ENCODE results near the gene COL24A1.
"Not testable (repeated sequence)": the region's sequence is repeated elsewhere in the genome, so short reads cannot be mapped to it uniquely, and the experiment has no call there.

COL24A1 gene

DNA sequence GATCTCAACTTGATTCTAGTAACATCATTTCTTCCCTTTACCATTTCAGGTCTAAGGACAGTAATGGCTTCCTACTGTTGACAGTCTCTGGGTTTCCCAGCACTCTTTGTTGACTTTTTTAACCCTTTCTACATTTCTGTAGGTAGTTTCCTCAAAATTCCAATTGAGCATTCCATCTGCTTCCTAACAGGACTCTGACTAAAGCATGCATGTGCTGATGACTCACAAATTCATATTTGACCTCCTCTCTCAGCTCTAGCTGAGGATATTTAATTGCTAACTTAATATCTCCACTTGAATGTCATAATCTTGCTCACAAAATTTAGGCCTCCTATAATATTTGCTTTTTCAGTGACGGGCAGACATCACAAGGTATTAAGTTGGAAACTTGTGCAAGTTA is 355.1 kb downstream of the COL24A1 start:
- peak; percentile 43 for DNase-seq (ENCODE audit: low read depth)

DNA sequence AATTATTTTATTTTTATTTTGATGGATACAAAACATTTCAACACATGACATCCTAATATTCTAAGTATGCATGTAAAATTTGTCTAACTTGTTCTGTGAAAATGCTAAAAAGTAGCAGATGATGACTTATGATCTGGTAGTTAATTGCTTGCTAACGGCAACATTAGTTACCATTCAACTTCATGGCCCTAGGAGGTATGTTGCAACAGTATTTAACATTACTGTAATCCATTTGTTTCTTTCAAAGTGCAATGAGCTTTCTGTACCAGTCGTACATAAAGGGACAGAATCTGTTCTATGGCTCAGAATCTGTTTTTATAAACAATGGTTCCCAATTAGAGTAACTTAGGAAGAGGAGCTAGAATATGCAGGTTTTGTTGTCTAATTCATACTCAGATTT is 356.8 kb downstream of the COL24A1 start:
- DNase-seq (ENCODE audit: low read depth), result no peak

DNA sequence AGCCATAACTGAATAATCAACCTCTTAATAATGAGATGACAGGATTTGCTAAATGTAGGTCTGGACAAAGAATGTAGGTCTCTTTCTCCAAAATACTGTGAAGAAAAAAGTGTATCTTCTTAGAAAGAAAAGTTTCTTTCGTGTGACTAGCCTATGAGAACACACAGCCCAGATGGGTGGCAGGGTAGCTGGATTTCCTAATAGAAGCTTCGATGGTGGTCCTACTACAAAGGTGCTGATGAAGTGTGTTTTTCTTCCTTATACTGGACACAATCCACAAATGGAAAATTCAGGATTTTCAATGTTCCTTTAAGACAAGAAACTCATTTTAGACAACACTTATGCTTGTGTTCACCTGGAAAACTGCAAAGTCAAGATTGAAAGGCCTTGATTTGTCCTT is 358.2 kb downstream of the COL24A1 start:
- no peak for DNase-seq (ENCODE audit: low read depth)

DNA sequence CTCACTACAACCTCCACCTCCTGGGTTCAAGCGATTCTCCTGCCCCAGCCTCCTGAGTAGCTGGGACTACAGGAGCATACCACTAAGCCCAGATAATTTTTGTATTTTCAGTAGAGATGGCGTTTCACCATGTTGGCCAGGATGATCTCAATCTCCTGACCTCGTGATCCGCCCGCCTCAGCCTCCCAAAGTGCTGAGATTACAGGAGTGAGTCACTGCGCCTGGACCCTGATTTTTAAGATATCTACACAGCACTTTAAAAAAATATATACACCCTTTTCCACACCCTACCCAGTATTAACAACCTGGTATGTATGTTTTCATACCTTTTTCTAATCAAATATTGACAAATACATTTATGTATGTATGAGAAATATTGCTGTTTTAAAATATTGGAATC is 379.6 kb downstream of the COL24A1 start:
- not testable (repeated sequence) for DNase-seq (ENCODE audit: low read depth)

DNA sequence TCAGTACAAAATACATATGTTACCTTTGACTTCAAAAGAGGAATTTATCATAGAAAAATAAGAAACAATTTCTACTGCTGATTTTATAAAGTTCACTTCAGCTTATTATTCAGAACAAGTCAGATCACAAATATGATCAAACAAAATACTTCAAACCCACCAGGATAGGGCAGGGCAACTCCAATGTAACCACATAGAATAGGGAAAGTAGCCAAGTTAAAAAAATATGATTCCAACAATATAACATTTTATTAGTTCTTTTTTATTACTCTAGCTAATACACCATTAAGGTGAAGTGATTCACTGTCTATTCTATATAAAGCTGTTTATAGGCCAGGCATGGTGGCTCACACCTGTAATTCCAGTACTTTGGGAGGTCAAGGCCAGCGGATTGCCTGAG is 393.8 kb downstream of the COL24A1 start:
- no peak for DNase-seq (ENCODE audit: low read depth)

DNA sequence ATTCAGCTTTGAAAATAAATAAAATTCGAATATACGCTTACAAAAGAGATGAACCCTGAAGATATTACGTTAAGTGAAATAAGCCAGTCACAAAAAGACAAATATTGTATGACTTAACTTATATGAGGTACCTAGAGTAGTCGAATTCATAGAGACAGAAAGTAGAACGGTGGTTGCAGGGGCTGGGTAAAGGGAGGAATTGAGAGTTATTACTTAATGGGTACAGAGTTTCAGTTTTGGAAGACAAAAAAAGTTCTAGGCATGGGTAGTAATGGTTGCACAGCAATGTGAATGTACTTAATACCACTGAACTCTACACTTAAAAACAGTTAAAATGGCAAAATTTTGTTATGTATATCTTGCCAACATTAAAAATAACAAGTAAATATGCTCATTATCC is 399.7 kb downstream of the COL24A1 start:
- DNase-seq (ENCODE audit: low read depth), result no peak

DNA sequence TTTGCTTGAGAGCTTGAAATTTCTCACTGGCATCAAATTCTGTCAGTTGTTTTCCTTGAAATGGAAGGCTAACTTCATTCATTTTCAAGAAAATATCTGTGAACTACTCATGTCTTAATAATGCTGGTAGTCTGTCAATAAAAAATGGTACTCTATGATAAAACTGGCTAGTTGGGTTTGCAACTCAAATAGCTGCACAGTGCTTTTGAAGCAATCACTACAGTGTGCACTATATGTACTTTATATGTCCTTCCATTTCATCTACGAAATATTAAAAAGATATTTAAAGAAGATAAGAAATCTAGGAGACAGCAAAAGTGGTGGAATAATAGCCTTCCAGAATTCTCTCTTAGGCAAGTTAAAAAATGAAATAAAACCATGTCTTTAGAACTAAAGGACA is 408.5 kb downstream of the COL24A1 start:
- no peak for DNase-seq (ENCODE audit: low read depth)

DNA sequence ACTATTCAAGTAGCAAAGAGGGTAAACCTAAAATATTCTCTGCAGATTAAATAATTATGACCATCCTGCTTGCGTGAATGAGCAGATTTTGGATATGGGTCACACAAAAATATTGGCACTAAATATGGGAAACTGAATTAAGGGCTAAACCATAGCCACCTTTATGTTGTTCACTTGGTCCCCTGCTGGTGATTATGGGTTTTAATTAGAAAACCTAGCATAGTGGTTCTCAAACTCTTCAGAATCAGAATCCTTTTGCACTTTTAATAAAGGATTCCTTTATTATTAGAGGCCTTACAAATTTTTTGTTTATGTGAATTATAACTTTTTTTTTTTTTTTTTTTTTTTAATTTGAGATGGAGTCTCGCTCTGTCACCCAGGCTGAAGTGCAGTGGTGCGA is 409.8 kb downstream of the COL24A1 start:
- no peak for DNase-seq (ENCODE audit: low read depth)

DNA sequence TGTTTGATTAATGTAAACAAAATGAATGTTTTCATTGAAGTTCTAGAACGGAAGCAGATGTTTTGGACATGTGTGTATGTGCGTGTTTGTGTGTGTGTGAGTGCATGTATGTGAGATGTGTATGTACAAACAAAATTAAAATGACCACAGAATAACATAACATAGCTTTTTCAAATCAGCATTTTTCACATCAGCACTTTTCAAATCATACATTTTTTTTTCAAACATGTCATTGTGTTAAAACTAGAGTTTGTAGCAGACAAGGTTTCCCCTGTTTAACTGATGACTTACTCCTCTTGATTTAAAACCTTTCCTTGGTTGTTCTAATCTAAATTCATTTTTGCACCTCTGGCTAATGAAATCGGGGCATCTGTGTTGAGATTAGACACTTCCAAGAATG is 412.8 kb downstream of the COL24A1 start:
- no peak for DNase-seq (ENCODE audit: low read depth)

DNA sequence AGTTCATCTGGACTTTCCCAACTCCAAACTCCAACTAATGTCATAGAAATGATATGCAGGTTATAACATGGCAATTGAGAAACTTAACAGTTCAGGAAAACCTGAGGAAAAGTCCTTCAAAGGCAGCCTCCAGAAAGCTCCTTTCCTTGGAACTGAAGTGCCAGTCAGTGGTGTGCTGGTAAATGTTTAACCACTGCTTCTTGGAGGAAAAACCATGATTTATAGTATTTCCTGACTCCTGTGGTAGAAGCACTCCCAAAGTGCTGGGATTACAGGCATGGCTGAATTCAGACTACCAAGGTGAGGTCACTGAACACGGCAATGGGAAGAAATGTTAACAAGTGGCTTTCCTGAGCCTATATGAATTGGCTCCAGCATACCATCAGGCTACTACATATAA is 421.6 kb downstream of the COL24A1 start:
- DNase-seq (ENCODE audit: low read depth), result no peak

DNA sequence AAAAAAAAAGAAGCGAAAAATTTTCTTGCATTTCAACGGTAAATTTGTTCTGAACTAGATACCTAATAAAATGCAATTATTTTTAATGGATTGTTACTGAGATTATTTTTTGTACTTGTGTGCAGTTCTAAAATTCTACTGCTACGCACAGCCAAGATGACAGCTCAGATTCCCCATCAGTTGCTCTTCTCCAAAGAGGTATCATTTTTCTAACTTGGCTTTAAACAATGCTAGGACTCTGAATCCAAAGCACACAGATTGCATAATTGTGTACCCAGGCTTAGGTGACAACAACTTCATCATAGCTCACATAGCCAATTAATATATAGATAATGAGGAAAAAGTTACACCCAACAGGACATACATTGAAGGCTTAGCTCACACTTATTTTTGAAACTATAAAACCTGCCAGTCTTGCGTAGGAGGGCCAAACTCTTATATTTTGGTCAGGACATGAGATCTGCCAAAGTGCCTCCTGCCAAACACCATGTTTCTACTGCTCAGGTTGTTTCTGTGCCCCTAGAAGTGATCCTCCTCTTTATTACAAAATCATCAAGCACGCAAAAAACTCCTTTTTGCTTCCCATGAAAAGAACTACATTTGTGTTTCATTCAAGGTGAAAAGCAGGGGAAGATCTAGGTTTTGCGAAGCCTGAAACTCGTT is 437.8 kb downstream of the COL24A1 start:
- no peak for DNase-seq (ENCODE audit: low read depth)

DNA sequence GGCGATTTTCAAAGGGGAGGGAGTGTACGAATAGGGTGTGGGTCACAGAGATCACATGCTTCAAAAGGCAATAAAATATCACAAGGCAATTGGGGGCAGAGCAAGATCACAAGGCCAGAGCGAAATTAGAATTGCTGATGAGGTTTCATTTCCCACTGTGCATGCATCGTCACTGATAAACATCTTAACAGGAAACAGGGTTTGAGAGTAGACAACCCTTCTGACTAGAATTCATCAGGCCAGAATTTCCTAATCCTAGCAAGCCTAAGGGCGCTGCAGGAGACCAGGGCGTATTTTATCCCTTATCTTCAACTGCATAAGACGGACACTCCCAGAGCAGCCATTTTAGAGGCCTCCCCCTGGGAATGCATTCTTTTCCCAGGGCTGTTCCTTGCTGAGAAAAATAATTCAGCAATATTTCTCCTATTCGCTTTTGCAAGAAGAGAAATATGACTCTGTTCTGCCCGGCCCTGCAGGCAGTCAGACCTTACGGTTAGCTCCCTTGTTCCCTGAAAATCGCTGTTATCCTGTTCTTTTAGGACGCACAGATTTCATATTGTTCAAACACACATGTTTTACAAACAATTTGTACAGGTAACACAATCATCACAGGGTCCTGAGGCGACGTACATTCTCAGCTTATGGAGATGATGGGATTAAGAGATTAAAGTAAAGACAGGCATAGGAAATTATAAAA is 442.0 kb downstream of the COL24A1 start:
- DNase-seq (ENCODE audit: low read depth), result not testable (repeated sequence)

DNA sequence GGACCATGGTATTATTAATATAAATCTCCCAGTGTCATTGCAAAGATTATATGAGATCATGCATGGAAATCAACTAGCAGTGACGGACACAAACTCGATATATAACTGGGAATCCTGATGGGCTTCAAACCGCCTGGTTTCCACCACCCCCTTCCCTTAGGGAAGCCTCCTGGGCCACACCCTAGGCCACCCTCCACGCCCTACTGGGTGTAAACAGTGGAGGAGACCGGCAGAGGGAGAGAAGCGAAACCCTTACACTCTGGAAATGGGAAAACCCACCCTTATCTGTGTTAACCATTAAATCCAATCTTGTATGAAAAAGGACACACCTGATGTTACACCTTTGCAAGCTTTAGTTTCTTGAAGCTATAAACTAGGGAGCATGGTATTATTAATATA is 447.7 kb downstream of the COL24A1 start:
- DNase-seq (ENCODE audit: low read depth), result no peak

DNA sequence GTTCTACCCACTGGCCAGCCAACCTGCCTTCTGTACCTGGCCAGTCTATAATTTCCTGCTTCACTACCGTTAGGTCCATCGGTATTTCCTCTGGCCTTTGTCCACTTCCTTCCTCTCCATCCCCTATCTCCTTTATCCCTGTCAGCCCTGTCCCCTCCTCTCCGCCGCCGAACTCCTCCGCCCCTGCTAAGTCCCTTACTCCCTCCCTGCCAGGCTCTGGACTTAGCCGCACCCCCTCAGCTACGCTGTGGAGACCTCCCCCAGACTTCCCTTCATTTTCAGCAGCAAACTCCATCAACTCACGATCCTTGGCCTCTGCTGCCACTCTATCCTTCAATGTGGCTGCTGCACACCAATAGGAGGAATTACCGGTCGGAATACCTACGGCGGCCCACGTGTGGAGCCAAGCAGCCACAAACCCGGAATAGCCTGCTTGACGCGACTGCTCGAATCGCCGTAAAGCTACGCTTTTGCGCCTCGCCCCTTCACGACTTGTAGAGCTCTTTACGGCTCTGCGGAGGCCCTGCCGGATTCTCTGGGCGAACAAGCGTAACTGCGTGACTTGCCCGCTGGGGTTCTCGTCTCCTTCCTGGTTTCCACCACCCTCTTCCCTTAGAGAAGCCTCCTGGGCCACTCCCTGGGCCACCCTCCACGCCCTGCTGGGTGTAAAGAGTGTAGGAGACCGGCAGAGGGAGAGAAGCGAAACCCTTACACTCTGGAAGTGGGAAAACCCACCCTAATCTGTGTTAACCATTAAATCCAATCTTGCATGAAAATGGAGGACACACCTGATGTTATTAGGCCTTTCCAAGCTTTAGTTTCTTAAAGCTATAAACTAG is 448.4 kb downstream of the COL24A1 start, which contains the start of gene ZNHIT6:
TSS of gene ZNHIT6 (minus strand) at position 444 of the 839 bp plus-strand sequence. CDS start at position 295, 149 bp downstream.
- peak; percentile 87 for DNase-seq (ENCODE audit: low read depth)

DNA sequence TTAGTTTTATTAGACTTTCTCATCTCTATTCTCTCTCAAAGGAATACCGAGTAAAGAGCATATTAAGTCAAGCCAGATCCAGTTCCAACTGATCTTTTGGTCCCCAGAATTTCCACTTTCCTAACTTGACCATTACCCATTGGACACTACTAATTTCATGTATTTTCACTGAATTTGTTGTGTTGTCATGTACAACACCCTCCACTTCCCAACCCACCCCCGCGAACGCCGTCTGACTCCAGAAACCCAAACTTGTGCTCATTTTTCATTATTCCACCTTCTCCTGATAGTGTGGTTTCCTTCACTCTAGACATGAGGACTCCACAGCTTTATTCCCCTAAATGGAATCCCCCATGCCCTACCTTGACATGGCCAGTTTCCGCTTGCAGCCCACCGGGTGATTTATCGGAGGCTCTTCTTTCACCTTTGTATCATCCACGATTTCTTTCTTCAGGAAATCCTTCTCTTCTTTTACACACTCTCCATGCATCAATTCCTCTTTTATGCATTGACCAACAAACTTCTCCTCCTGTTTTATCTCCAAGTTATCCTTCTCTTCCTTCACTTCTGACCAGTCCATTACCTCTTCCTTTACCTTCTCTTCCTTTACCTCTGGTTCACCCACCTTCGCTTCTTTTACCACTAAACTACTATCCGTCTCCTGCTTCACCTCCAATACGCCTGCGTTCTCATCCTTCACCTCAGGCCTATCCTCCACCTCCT is 449.1 kb downstream of the COL24A1 start:
- DNase-seq (ENCODE audit: low read depth), result no peak

DNA sequence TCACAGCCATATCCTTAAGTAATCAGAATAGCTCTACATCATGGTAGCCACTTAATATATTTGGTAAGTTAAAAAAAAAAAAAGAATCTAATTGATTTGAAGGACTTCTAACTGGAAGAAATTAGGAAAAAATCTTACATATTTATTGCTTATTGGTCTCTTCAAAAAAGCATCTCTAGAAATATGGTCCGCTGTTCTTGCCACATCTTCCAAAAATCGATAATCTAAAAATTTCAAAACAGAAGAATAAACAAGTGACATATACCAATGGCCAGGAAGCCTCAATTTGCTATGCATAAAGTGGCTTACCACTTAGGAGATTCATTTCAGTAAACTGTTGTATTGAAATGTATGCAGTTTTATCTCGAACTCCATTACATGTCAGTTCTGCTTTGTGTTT is 450.6 kb downstream of the COL24A1 start:
- no peak for DNase-seq (ENCODE audit: low read depth)

DNA sequence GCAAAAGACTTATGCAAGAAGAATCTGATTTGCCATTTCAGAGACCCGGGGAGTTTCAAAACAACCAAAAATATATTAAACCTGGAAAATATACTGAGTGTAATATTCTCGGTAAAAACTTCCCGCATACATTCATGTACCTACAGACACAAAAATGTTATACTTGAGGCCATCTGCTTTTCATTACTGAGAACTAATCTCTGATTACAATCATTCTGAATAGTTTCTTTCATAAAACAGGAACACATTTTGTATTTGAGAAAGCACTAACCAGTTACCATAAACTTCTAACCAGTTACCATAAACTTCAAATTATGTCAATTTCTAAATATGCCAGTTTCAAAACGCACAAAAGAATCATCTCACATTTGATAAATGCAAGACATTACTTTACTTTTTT is 456.1 kb downstream of the COL24A1 start:
- no peak for DNase-seq (ENCODE audit: low read depth)

DNA sequence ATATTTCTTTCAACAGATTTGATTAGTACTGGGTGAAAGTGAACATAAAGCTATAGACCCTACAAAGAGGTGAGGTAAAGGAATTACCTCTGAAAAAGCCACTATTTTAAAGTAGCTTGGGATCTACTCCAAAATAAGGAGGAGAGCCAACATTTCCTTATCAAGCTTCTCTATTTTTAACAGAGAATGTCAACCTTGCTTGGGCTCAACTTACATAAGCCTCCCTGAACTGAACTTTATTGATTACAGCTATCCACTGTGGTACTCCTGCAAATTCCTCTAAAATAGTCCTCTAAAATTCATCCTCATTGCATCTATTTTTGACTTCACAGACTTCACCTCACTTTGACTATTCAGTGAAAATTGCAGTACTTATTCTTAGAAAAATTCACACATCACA is 458.7 kb downstream of the COL24A1 start:
- DNase-seq (ENCODE audit: low read depth), result no peak

DNA sequence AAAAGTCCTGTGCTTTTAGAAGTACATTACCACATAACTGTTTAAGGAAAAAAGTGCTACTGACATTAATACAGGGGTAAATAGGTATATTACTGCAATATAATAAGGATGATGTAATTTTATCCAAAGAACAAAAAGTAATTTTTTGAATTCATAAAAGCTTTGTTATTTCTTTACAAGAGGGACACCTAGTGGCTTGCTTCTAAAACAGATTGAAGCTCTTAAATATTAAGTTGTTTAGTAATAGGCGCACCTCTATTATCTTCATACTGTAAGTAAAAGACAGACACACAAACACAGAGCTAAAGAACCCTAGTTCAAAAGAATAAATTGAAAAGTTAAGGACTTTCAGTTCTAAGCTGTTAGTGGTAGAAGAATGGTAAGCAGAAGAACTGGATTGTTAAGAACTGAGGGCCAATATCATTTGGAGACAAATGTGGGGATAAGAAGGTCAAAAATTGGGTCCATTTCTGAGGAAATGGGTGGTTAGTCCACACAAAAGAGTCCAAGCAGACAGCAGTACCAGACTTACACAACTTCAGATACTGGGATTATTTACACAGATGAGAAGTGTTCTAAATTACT is 463.8 kb downstream of the COL24A1 start:
- peak; percentile 32 for DNase-seq (ENCODE audit: low read depth)

DNA sequence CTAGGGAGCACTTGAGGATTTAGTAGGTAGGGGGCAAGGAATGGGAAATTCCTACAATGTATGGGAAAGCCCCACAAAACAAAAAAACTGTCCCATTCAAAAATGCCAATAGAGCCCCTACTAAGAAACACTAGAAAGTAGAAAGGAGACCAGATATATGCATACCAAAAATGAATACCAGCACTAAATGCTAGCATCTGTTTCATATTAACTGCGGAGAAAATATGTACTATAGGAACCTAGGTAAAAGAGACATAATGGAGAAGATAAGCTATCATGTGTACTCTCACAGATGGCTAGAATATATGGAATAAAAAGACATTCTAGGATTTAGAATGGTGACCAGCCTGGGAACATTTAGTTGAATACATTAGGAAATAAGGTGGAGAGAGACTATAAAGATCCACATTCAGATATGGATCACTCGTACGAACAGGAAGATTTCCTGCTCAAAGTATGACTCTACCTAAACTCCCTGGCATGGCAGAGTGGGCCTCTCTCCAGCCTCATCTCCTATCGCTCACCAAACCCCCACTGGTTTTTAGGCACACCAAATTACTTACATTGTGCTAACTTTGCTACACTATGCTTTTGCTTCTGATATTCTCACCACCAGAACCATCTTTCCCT is 466.7 kb downstream of the COL24A1 start:
- no peak for DNase-seq (ENCODE audit: low read depth)

DNA sequence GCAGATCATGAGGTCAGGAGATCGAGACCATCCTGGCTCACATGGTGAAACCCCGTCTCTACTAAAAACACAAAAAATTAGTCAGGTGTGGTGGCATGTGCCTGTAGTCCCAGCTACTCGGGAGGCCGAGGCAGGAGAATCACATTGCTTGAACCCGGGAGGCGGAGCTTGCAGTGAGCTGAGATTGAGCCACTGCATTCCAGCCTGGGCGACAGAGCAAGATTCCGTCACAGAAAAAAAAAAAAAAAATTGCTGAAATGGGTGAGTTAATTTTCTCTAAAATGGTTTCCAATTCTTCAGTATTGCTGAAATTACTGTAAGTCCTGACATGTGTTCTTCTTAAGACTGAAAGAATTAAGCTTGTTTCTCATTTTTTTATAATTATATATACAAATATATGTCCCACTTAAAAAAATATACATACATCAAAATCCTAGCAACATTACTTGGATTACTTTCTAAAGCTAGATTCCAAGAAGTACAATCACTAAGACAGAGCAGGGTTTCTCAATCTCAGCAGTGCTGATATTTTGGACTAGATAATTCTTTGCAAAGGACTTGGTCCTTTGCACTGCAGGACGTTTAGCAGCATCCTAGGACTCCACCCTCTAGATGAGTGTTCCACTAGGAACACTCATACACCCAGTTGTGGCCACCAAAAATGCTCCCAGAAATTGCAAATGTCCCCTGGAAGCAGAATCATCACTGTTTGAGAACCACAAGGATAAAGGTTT is 473.1 kb downstream of the COL24A1 start:
- no peak for DNase-seq (ENCODE audit: low read depth)

Measured in HS-5 (cell line).